RWPE2 (cell line): Measurements from ENCODE around the gene ZNF398.
A peak's percentile ranks its signal among the peaks of the same experiment; 100 is the strongest.

Experiments used
- ATAC-seq: fragments of 200-7000 bp; cut with Tn5 transposase; 3 replicates; pipeline ENCODE4 v1.9.1; 2021; ENCODE audit warnings: low read depth
- DNase-seq: peaks from one replicate; pipeline ENCODE4 v3.0.0-alpha.2; 2020; ENCODE audit warnings: low spot score
- H3K27ac ChIP-seq: fragments of 450-650 bp; 2 replicates; pipeline ENCODE4 v1.5.1; 2017; ENCODE audit warnings: mild to moderate bottlenecking; ENCODE audit not compliant: poor library complexity, severe bottlenecking
- H3K27me3 ChIP-seq: fragments of 250-450 bp; sonication (Bioruptor Pico); 2 replicates; pipeline ENCODE4 v1.5.1; 2021; ENCODE audit warnings: mild to moderate bottlenecking, moderate library complexity; ENCODE audit not compliant: insufficient read depth, poor library complexity, severe bottlenecking
- H3K36me3 ChIP-seq: fragments of 250-450 bp; sonication (Bioruptor Pico); 2 replicates; pipeline ENCODE4 v1.5.1; 2020; ENCODE audit warnings: low read depth, mild to moderate bottlenecking, moderate library complexity
- H3K4me1 ChIP-seq: fragments of 250-450 bp; sonication (Bioruptor Pico); 2 replicates; pipeline ENCODE4 v1.5.1; 2021; ENCODE audit warnings: mild to moderate bottlenecking, moderate library complexity; ENCODE audit not compliant: insufficient read depth, poor library complexity, severe bottlenecking
- H3K4me3 ChIP-seq: fragments of 250-450 bp; sonication (Bioruptor Pico); 2 replicates; pipeline ENCODE4 v1.5.1; 2021; ENCODE audit warnings: mild to moderate bottlenecking, moderate library complexity; ENCODE audit not compliant: severe bottlenecking
- H3K9me3 ChIP-seq: fragments of 250-450 bp; sonication (Bioruptor Pico); 2 replicates; pipeline ENCODE4 v1.5.1; 2021; ENCODE audit warnings: mild to moderate bottlenecking, moderate library complexity; ENCODE audit not compliant: severe bottlenecking
- TF ChIP-seq, protein P1 (sequence below): fragments of 450-650 bp; IDR thresholded peaks from one replicate; pipeline ENCODE4 v1.5.1; 2017; ENCODE audit warnings: mild to moderate bottlenecking, moderate library complexity; ENCODE audit not compliant: poor library complexity, severe bottlenecking

The ZNF398 gene, protein sequence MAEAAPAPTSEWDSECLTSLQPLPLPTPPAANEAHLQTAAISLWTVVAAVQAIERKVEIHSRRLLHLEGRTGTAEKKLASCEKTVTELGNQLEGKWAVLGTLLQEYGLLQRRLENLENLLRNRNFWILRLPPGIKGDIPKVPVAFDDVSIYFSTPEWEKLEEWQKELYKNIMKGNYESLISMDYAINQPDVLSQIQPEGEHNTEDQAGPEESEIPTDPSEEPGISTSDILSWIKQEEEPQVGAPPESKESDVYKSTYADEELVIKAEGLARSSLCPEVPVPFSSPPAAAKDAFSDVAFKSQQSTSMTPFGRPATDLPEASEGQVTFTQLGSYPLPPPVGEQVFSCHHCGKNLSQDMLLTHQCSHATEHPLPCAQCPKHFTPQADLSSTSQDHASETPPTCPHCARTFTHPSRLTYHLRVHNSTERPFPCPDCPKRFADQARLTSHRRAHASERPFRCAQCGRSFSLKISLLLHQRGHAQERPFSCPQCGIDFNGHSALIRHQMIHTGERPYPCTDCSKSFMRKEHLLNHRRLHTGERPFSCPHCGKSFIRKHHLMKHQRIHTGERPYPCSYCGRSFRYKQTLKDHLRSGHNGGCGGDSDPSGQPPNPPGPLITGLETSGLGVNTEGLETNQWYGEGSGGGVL

DNA sequence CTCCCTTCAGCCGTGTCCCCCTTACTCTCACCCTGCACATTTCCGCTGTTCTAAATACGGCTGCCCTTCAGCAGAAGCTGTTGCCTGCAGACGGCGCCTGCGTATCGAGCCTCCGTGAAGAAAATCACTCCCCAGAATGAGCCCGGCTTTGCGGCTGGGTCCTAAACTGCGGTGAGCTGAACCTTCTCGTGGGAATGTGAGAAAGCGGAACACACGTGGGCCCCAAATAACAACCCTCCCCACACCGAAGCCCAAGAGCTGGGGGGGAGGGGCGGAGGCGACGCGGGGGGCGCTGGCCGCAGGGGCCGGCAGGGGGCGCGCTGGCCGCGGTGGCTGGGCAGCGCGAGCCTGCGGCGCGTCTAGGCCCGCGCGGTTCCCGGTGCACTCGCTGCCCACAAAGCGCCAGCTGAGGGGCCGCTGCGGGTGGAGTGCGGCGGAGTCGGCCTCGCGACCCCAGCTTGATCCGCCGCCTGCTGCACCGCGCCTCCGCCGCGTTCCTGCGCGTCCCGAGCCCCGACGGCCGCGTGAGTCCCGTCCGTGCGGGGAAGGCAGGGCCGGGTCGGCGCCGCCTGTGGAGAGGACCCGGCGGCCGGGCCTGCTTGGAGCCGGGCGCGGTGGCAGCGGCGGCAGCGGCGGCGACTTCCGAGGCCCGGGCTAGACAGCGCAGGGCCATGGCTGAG, at the start of gene ZNF398:
TSS of gene ZNF398 (plus strand) at position 382 of the 680 bp plus-strand sequence. CDS start at position 672, 290 bp downstream.
- peak within 1 kb of the TSS; percentile 84 for H3K27ac ChIP-seq
- peaks cover 10% of the 10 kb centered on the region; the same call in 1 of the 2 replicates for H3K36me3 ChIP-seq
- no peak for DNase-seq
- TF ChIP-seq, protein P1, sequence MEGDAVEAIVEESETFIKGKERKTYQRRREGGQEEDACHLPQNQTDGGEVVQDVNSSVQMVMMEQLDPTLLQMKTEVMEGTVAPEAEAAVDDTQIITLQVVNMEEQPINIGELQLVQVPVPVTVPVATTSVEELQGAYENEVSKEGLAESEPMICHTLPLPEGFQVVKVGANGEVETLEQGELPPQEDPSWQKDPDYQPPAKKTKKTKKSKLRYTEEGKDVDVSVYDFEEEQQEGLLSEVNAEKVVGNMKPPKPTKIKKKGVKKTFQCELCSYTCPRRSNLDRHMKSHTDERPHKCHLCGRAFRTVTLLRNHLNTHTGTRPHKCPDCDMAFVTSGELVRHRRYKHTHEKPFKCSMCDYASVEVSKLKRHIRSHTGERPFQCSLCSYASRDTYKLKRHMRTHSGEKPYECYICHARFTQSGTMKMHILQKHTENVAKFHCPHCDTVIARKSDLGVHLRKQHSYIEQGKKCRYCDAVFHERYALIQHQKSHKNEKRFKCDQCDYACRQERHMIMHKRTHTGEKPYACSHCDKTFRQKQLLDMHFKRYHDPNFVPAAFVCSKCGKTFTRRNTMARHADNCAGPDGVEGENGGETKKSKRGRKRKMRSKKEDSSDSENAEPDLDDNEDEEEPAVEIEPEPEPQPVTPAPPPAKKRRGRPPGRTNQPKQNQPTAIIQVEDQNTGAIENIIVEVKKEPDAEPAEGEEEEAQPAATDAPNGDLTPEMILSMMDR = peak; percentile 96
- H3K4me3 ChIP-seq = peak within 1 kb of the TSS; percentile 99
- ATAC-seq = peak; percentile 59
- H3K9me3 ChIP-seq = no peaks in the 10 kb centered on the region
- no peaks in the 10 kb centered on the region for H3K27me3 ChIP-seq
- peaks cover 24% of the 10 kb centered on the region for H3K4me1 ChIP-seq

DNA sequence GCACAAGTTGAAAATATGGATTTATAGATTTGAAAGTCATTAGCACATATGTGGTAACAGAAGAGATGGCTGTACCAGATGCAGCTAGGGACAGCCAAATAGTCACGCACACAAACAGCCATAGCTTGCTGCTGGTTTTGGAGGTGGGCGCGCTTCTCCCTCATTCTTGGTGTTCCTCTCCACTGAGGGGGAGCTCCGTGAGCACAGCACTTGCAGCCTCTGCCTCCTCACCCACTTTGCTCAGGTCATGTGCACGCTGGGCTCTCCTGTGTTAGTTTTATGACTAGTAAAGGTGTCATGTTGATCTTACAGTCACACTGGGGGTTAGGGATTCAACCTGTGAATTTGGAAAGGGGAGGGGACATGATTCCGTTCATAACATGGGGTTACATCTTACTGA, 48.2 kb upstream of the ZNF398 start:
- no peaks in the 10 kb centered on the region for H3K27me3 ChIP-seq
- no peaks in the 10 kb centered on the region for H3K9me3 ChIP-seq
- no peak overlapping the region for H3K4me3 ChIP-seq
- H3K4me1 ChIP-seq = no peaks in the 10 kb centered on the region
- ATAC-seq = no peak
- H3K27ac ChIP-seq = no peak overlapping the region
- no peak for DNase-seq
- no peaks in the 10 kb centered on the region for H3K36me3 ChIP-seq
- TF ChIP-seq, protein P1 = no peak

DNA sequence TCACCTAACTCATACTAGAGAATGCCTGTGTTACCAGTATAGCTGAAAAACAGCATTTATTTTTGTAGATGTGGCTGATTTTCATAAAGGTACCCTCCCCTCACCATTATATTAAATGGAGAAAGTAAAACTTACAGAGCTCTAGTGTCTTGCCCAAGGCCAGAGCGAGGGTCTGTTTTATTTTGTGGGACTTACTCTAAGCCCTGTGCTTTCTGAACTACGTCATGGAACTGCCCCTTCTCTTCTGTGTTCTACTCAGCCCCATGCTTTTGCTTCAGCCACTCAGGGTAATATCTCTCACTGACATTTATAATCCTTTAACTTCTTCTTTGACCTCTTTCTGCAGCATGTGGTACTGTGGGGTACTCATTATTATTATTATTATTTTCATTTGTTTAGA, 46.4 kb upstream of the ZNF398 start:
- DNase-seq (no peak), ATAC-seq (no peak)
- H3K9me3 ChIP-seq = no peaks in the 10 kb centered on the region
- no peak overlapping the region for H3K27ac ChIP-seq
- TF ChIP-seq, protein P1 = no peak
- no peak overlapping the region for H3K4me3 ChIP-seq
- H3K36me3 ChIP-seq = no peaks in the 10 kb centered on the region
- H3K27me3 ChIP-seq = no peaks in the 10 kb centered on the region
- H3K4me1 ChIP-seq = no peaks in the 10 kb centered on the region

DNA sequence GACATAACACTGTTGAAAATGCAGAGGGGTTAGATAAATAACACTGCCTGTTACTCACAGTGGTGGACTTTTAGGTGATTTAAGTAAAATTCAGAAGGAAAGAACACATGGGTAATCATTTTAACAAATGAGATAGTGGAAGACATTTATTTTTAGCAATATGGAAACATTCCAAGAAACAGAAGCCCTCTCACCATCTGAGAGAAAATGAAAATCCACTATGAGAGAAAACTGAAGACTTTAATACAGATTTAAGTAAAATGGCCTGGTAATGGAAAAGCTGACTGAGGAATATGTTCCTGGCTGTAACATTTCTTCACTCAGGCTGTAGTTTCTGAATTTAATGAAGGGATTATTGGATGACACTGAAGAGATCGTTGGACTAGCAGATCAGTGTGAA, 44.6 kb upstream of the ZNF398 start:
- H3K36me3 ChIP-seq = no peaks in the 10 kb centered on the region
- no peak overlapping the region for H3K27ac ChIP-seq
- TF ChIP-seq, protein P1 = no peak
- H3K4me3 ChIP-seq = no peak overlapping the region
- H3K9me3 ChIP-seq = no peaks in the 10 kb centered on the region
- no peaks in the 10 kb centered on the region for H3K4me1 ChIP-seq
- DNase-seq = no peak
- no peak for ATAC-seq
- no peaks in the 10 kb centered on the region for H3K27me3 ChIP-seq
